PC-9 (cell line): ENCODE data around the gene M1AP. TPM values are rescaled to one million over a fixed set of nuclear protein-coding genes. Genes with fewer than 3 reads are reported as not detected.

Source experiments
- BruUV-seq: library from RNA; stranded (reverse); fragments of 400-500 nt; replicated peaks from 2 replicates; lab custom pipeline; 2021; lab: Mats Ljungman, UMichigan
- CTCF ChIA-PET: fragments of 300-600 bp; sonication (Branson Sonifier 250); formaldehyde crosslinking; loops from one replicate; lab custom pipeline; 2022; ENCODE audit warnings: antibody characterized with exemption; lab: Charles Lee
- POLR2A ChIA-PET: fragments of 300-600 bp; sonication (Branson Sonifier 250); formaldehyde crosslinking; loops from one replicate; lab custom pipeline; 2022; ENCODE audit warnings: antibody characterized with exemption; ENCODE audit not compliant: unreplicated experiment; lab: Charles Lee
- DNase-seq, 2 experiments: peaks; one replicate each; pipeline versions ENCODE4 v3.0.0 to v3.0.0-alpha.2; 2015 to 2022; ENCODE audit warnings: mixed read lengths in 1 of 2
- H2AFZ ChIP-seq: fragments of 200-600 bp; sonication (generic); 2 replicates; pipeline ENCODE4 v1.8.1; 2017; ENCODE audit warnings: antibody characterized with exemption
- H3F3A ChIP-seq: fragments of 200-600 bp; sonication (generic); 2 replicates; pipeline ENCODE4 v1.8.1; 2017; ENCODE audit warnings: antibody characterized with exemption, mild to moderate bottlenecking, low read depth; ENCODE audit not compliant: insufficient read depth
- H3K27ac ChIP-seq: fragments of 200-600 bp; sonication (generic); 2 replicates; pipeline ENCODE4 v1.6.1; 2016; ENCODE audit warnings: mixed run types
- H3K27me3 ChIP-seq: fragments of 200-600 bp; sonication (generic); 2 replicates; pipeline ENCODE4 v1.6.1; 2016; ENCODE audit warnings: low read depth, mixed run types; ENCODE audit not compliant: insufficient read depth
- H3K36me3 ChIP-seq: fragments of 200-600 bp; sonication (generic); 2 replicates; pipeline ENCODE4 v1.6.1; 2016; ENCODE audit warnings: low read depth, mixed run types
- H3K4me1 ChIP-seq: fragments of 200-600 bp; sonication (generic); replicated peaks from 2 replicates; pipeline ENCODE4 v1.6.1; 2016; ENCODE audit warnings: mixed run types; ENCODE audit not compliant: insufficient read depth
- H3K4me2 ChIP-seq: fragments of 200-600 bp; sonication (generic); 2 replicates; pipeline ENCODE4 v1.6.1; 2017; ENCODE audit warnings: mixed run types
- H3K4me3 ChIP-seq: fragments of 200-600 bp; sonication (generic); 2 replicates; pipeline ENCODE4 v1.6.1; 2016; ENCODE audit warnings: mixed run types
- H3K79me2 ChIP-seq: fragments of 200-600 bp; sonication (generic); 2 replicates; pipeline ENCODE4 v1.6.1; 2017; ENCODE audit warnings: low read depth, mixed run types
- H3K9me2 ChIP-seq: fragments of 200-600 bp; sonication (generic); 2 replicates; pipeline ENCODE4 v1.8.1; 2017; ENCODE audit warnings: mild to moderate bottlenecking; ENCODE audit not compliant: insufficient read depth
- H3K9me3 ChIP-seq: fragments of 200-600 bp; sonication (generic); 2 replicates; pipeline ENCODE4 v1.8.1; 2016; ENCODE audit warnings: low read depth; ENCODE audit not compliant: insufficient read depth
- H4K20me1 ChIP-seq: fragments of 200-600 bp; sonication (generic); 2 replicates; pipeline ENCODE4 v1.8.1; 2017; ENCODE audit not compliant: insufficient read depth
- CTCF ChIP-seq: fragments of 200-600 bp; sonication (generic); conservative IDR thresholded peaks from 2 replicates; pipeline ENCODE4 v1.6.1; 2017; ENCODE audit warnings: mixed run types, antibody characterized with exemption, mild to moderate bottlenecking, moderate library complexity
- EZH2 ChIP-seq: fragments of 200-600 bp; sonication (generic); IDR thresholded peaks from 2 replicates; pipeline ENCODE4 v1.8.0; 2017; ENCODE audit warnings: antibody characterized with exemption, low read depth
- intact Hi-C: fragments of 100-400 bp; cut with micrococcal nuclease; formaldehyde crosslinking; loops from one replicate; pipeline ENCODE4 v1.10.0; 2022; ENCODE audit not compliant: unreplicated experiment
- total RNA-seq: library from RNA; stranded (reverse); gene quantifications from 2 replicates; pipeline ENCODE4 v1.2.3, GENCODE V29; 2021

M1AP gene
- total RNA-seq, 1 experiment from 2014 or later: 7.7 TPM

DNA sequence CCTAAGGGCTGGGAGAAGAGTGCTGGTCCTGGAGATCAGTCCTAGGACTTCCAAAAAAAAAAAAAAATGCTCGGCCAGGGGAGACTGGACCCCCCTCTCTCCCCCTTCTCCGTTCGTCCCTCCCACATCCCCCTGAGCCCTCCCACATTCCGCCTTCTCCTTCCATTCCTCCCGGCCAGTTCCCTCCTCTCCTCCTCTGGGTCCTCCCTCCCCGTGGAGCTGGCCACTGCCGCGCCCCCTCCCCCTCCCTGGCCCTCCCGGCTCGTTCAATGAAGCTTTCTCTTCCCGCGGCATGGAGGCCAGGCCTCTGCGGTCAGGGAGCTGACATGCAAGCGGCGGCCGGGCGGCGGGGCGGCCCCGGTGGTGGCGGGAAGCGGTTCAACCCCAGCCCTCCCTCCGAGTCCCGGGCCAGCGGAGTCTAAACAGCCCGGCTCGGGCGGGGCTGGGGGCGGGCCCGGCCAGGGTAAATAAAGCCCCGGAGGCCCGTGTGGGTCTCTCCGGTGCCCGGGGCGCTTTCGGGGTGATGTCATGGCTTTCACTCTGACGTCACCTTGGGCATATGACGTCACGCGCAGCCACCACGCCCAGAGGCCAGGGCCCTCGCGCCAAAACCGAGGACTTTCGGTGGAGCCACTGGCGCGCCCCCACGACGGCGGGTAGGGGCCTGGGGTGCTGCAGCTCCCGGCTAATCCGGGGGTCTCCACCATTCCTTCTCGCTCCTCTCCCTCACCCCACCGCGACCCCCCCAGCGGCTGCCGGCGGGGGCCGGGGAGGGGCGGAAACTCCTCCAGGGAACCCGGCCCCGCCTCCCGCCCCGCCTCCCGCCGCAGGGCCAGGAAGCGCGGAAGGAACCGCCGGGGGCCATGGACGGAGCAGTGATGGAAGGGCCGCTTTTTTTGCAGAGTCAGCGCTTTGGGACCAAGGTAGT is 94.0 kb downstream of the M1AP start, which contains the start of the genes DOK1 and LOXL3:
Gene DOK1, plus strand, starts transcription at position 829 of the 928 bp plus-strand sequence. Its CDS starts 35 bp downstream, at position 864.
Gene LOXL3, minus strand, starts transcription at position 51 of the 928 bp plus-strand sequence. CDS start 1,308 bp downstream, outside the sequence.
- Histone ChIP-seq H3K4me2 (peak within 1 kb of the TSS; percentile 81), H4K20me1 (no peaks in the 10 kb centered on the region), H3K4me1 (peaks cover 16% of the 10 kb centered on the region), H3K4me3 (peak within 1 kb of the TSS; percentile 78), H3K79me2 (peaks cover 16% of the 10 kb centered on the region), H3F3A (peaks cover 29% of the 10 kb centered on the region; the same call in 1 of the 2 replicates), H3K9me2 (no peaks in the 10 kb centered on the region), H3K27me3 (no peaks in the 10 kb centered on the region), H3K9me3 (no peaks in the 10 kb centered on the region), H3K27ac (no peak within 1 kb of the TSS), H2AFZ (peak within 1 kb of the TSS; percentile 81), H3K36me3 (no peaks in the 10 kb centered on the region)
- intact Hi-C loops: loop anchor here (2.0 kb wide), 1 partner anchor 33 kb away; no protein-coding TSS in a partner anchor
- peak; percentile 57 to 83 for DNase-seq
- BruUV-seq: no TSS peak
- TF ChIP-seq CTCF (no peak), EZH2 (no peak)
- ChIA-PET CTCF (interaction anchor here (0.7 kb wide), 1 partner anchor 81 kb away, joined by 13 read pairs; the partner anchor contains the start of gene MRPL53), POLR2A (interaction anchor here (0.6 kb wide), 1 partner anchor 20 kb away, joined by 5 read pairs; no protein-coding TSS in a partner anchor)

DNA sequence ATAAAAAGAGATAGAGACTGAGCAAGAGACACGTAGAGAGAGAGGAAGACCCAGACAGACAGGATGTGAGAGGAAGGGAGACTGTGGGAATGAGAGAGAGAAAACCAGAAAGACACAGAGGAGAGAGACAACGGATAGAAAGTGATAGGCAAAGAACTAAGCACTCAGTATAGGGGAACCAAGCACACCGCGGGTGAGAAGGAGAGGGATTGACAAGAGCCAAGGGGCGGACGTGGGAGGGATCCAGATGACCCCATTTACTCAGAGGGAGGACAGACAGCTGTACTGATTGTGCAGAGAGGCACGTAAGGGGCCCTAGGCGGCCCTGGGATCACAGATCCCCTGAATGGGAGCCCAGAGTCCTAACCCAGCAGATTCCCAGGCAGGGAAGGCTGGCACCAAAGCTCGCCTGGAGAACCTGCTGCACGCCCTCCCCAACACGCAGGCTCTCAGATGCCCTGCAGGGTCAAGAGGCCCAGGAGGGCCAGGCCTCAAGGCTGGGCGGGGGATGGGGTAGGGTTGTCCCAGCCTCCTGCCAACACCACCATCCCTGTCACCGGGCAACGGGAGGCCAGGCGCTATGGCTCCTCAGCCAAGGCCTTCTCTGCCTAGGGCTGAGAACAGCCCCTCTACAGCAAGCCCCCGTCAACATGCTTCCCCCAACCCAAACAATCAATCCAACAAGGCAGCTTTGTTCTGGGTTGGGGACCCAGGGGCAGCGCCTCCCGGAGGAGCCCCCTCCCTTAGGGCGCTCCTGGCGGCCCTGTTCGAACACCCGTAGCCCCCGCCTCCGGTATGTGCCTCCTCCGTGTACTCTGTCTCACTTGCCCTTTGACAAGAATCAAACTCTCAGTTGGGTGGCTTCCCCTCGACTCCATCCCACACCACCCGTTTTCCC is 95.0 kb downstream of the M1AP start:
- intact Hi-C loops: no loop called here
- Histone ChIP-seq H3K4me3 (peak overlapping the region; percentile 78; the same call in 1 of the 2 replicates), H2AFZ (no peak overlapping the region), H3K36me3 (no peaks in the 10 kb centered on the region), H3K9me2 (no peaks in the 10 kb centered on the region), H3K9me3 (no peaks in the 10 kb centered on the region), H3K79me2 (peaks cover 16% of the 10 kb centered on the region), H3K4me1 (peaks cover 16% of the 10 kb centered on the region), H4K20me1 (no peaks in the 10 kb centered on the region), H3F3A (peaks cover 29% of the 10 kb centered on the region; the same call in 1 of the 2 replicates), H3K4me2 (peak overlapping the region; percentile 81), H3K27ac (no peak overlapping the region), H3K27me3 (no peaks in the 10 kb centered on the region)
- no peak for DNase-seq
- BruUV-seq: no TSS peak
- TF ChIP-seq EZH2 (no peak), CTCF (no peak)
- CTCF ChIA-PET: no interaction called here
- POLR2A ChIA-PET: no interaction called here
